NCI-H146 treated with DMSO at 0.1 percent for 48 hours (cell line): ENCODE measurements around the gene NDUFS6.
A peak's percentile ranks its signal among the peaks of the same experiment; 100 is the strongest.
"Not testable (repeated sequence)": the region's sequence is repeated elsewhere in the genome, so short reads cannot be mapped to it uniquely, and the experiment has no call there.

Experiments
- DNase-seq: peaks from one replicate; lab custom pipeline; 2025; ENCODE audit not compliant: unreplicated experiment; lab: John Stamatoyannopoulos, UW

The NDUFS6 gene

GRCh38 chr5:1831257-1831656, 30.1 kb downstream of the NDUFS6 start:
- DNase-seq = no peak

GRCh38 chr5:1831677-1832313, 30.6 kb downstream of the NDUFS6 start:
- no peak for DNase-seq

- no peak for DNase-seq
Measured at GRCh38 chr5:1832511-1833250, 31.5 kb downstream of the NDUFS6 start.

- DNase-seq = no peak
Measured at GRCh38 chr5:1833264-1834021, 32.2 kb downstream of the NDUFS6 start.

GRCh38 chr5:1834022-1834551, 32.9 kb downstream of the NDUFS6 start:
- DNase-seq = no peak

- peak; percentile 21 for DNase-seq
Measured at GRCh38 chr5:1834721-1835429, 33.7 kb downstream of the NDUFS6 start.

- DNase-seq = no peak
Measured at GRCh38 chr5:1835431-1835830, 34.2 kb downstream of the NDUFS6 start.

- no peak for DNase-seq
Measured at GRCh38 chr5:1836176-1836890, 35.1 kb downstream of the NDUFS6 start.

- no peak for DNase-seq
Measured at GRCh38 chr5:1836891-1837880, 36.0 kb downstream of the NDUFS6 start.

GRCh38 chr5:1838013-1838412, 36.8 kb downstream of the NDUFS6 start:
- no peak for DNase-seq

- DNase-seq = no peak
Measured at GRCh38 chr5:1840071-1840547, 38.9 kb downstream of the NDUFS6 start.

- no peak for DNase-seq
Measured at GRCh38 chr5:1840741-1841521, 39.7 kb downstream of the NDUFS6 start.

- no peak for DNase-seq
Measured at GRCh38 chr5:1842004-1842819, 41.0 kb downstream of the NDUFS6 start.

- DNase-seq = not testable (repeated sequence)
Measured at GRCh38 chr5:1843761-1844160, 42.6 kb downstream of the NDUFS6 start.

GRCh38 chr5:1844708-1845436, 43.7 kb downstream of the NDUFS6 start:
- DNase-seq = no peak

GRCh38 chr5:1845696-1846095, 44.5 kb downstream of the NDUFS6 start:
- DNase-seq = no peak

GRCh38 chr5:1846583-1846982, 45.4 kb downstream of the NDUFS6 start:
- no peak for DNase-seq
